CD8-positive, alpha-beta memory T cell (primary cell): ENCODE results near the gene EID2B. TPM values are rescaled to one million over a fixed set of nuclear protein-coding genes. Genes with fewer than 3 reads are reported as not detected.

Source experiments
- CTCF ChIA-PET: fragments of 350-600 bp; sonication (Branson Sonifier 250); formaldehyde crosslinking; loops from one replicate; lab custom pipeline; 2021; ENCODE audit warnings: antibody characterized with exemption; lab: Charles Lee
- POLR2A ChIA-PET: fragments of 350-600 bp; sonication (Branson Sonifier 250); formaldehyde crosslinking; loops from one replicate; lab custom pipeline; 2021; ENCODE audit warnings: antibody characterized with exemption; lab: Charles Lee
- DNase-seq, 5 donors: peaks; one replicate each; pipeline versions ENCODE4 v3.0.0 to v3.0.0-alpha.2; 2020 to 2022; ENCODE audit warnings: mixed read lengths in 1 of 5
- H3K27ac ChIP-seq: one replicate; pipeline ENCODE4 v1.7.0; 2013; ENCODE audit warnings: low read depth, mild to moderate bottlenecking, low read length, moderate library complexity
- H3K27me3 ChIP-seq: 2 replicates; pipeline ENCODE4 v1.7.0; 2013; ENCODE audit warnings: low read length, mild to moderate bottlenecking; ENCODE audit not compliant: insufficient read depth, poor library complexity, severe bottlenecking
- H3K36me3 ChIP-seq: 2 replicates; pipeline ENCODE4 v1.7.0; 2013; ENCODE audit warnings: mild to moderate bottlenecking, low read length, moderate library complexity; ENCODE audit not compliant: insufficient read depth
- H3K4me1 ChIP-seq: 2 replicates; pipeline ENCODE4 v1.7.0; 2013; ENCODE audit warnings: mild to moderate bottlenecking, low read length, moderate library complexity; ENCODE audit not compliant: insufficient read depth
- H3K4me3 ChIP-seq: 2 replicates; pipeline ENCODE4 v1.7.0; 2013; ENCODE audit warnings: mild to moderate bottlenecking, low read length
- H3K9me3 ChIP-seq: 2 replicates; pipeline ENCODE4 v1.7.0; 2013; ENCODE audit warnings: mild to moderate bottlenecking, low read length
- H3K27ac Mint-ChIP-seq, 8 donors: one replicate each; pipeline ENCODE4 v1.8.0; 2020 to 2021; ENCODE audit warnings: mixed read lengths in 8 of 8, mild to moderate bottlenecking in 6 of 8, inconsistent platforms in 3 of 8, moderate library complexity in 3 of 8
- H3K27me3 Mint-ChIP-seq, 2 donors: one replicate each; pipeline ENCODE4 v1.8.0; 2020 to 2021; ENCODE audit warnings: mixed read lengths in 2 of 2, mild to moderate bottlenecking in 1 of 2, moderate library complexity in 1 of 2
- H3K36me3 Mint-ChIP-seq, 3 donors: one replicate each; pipeline ENCODE4 v1.8.0; 2020 to 2021; ENCODE audit warnings: mixed read lengths in 3 of 3, inconsistent platforms in 1 of 3, mild to moderate bottlenecking in 1 of 3
- H3K4me1 Mint-ChIP-seq, 3 donors: one replicate each; pipeline ENCODE4 v1.8.0; 2020 to 2021; ENCODE audit warnings: mixed read lengths in 3 of 3, inconsistent platforms in 1 of 3, mild to moderate bottlenecking in 1 of 3
- H3K4me3 Mint-ChIP-seq, 7 donors: one replicate each; pipeline ENCODE4 v1.8.0; 2020 to 2021; ENCODE audit warnings: mixed read lengths in 7 of 7, mild to moderate bottlenecking in 6 of 7, moderate library complexity in 4 of 7, inconsistent platforms in 2 of 7
- H3K9me3 Mint-ChIP-seq, 5 donors: one replicate each; pipeline ENCODE4 v1.8.0; 2020 to 2022; ENCODE audit warnings: mixed read lengths in 5 of 5, mild to moderate bottlenecking in 3 of 5, moderate library complexity in 2 of 5, inconsistent platforms in 1 of 5
- polyA plus RNA-seq: library from polyadenylated mRNA; unstranded; fragments of 300-500 nt; fragmentation: Illumina TruSeq; gene quantifications from one replicate; pipeline ENCODE4 v1.2.3, GENCODE V29; 2021
- total RNA-seq, 2 experiments: library from RNA; stranded (reverse); gene quantifications; one replicate each; pipeline ENCODE4 v1.2.3, GENCODE V29; 2021

Gene EID2B
- total and polyA plus RNA-seq, 3 experiments from 2014 or later = 3.4 to 8.5 (median 3.7) TPM

- Histone ChIP-seq H3K36me3 (no peaks in the 10 kb centered on the region), H3K4me3 (no peak overlapping the region), H3K9me3 (no peaks in the 10 kb centered on the region), H3K27ac (no peak overlapping the region), H3K27me3 (peaks cover 41% of the 10 kb centered on the region), H3K4me1 (peaks cover 18% of the 10 kb centered on the region)
- Mint-ChIP-seq H3K4me1 (peaks cover 8 to 25% (median 12%) of the 10 kb centered on the region in 3 donors), H3K9me3 (no peaks in the 10 kb centered on the region), H3K36me3 (peaks cover 0 to 4% (median 0%) of the 10 kb centered on the region in 3 donors), H3K27ac (peak overlapping the region in 2 of 8 donors; percentile 14 to 27), H3K27me3 (peaks cover 54 to 56% of the 10 kb centered on the region in 2 donors), H3K4me3 (peak overlapping the region in 6 of 7 donors; percentile 41 to 72 (median 50))
- CTCF ChIA-PET = interaction anchor here (3.4 kb wide), 1 partner anchor 13 kb away, joined by 9 read pairs; no protein-coding TSS in a partner anchor
- DNase-seq = no peak
- POLR2A ChIA-PET = no interaction called here
These were observed 16.4 kb downstream of the EID2B start for GRCh38 chr19:39516270-39516669.

DNA sequence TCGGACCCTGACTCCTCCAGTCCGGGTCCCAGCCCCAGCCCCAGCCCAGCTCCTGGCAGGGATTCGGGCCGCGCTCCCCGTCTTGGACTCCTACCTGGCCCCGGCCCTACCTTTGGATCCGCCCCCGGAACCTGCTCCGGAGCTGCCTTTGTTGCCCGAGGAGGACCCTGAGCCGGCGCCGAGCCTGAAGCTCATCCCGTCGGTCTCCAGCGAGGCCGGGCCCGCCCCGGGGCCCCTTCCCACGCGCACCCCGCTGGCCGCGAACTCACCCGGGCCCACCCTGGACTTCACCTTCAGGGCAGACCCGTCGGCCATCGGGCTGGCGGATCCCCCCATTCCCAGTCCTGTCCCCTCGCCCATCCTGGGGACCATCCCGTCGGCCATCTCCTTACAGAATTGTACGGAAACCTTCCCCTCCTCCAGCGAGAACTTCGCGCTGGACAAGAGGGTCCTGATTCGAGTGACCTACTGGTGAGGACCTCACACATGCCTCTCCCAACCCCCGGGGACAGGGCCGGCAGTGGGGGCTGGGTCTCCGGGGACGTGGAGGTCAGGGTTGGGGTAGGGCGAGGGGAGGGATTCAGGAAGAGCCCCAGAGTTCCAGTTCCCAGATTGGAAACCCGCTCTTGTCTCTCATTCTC lies 17.0 kb downstream of the EID2B start:
- H3K27ac Mint-ChIP-seq = peak overlapping the region in 1 of 8 donors; percentile 24
- no peaks in the 10 kb centered on the region for H3K9me3 ChIP-seq
- no peak overlapping the region for H3K27ac ChIP-seq
- ChIA-PET POLR2A (no interaction called here), CTCF (interaction anchor here (3.4 kb wide), 1 partner anchor 13 kb away, joined by 9 read pairs; no protein-coding TSS in a partner anchor)
- H3K4me3 Mint-ChIP-seq = peak overlapping the region in 6 of 7 donors; percentile 41 to 80 (median 58)
- H3K27me3 Mint-ChIP-seq = peaks cover 54 to 56% of the 10 kb centered on the region in 2 donors
- H3K4me1 ChIP-seq = peaks cover 18% of the 10 kb centered on the region
- peak overlapping the region; percentile 43 for H3K4me3 ChIP-seq
- DNase-seq = peak in 1 of 5 donors; percentile 17
- H3K36me3 Mint-ChIP-seq = peaks cover 0 to 4% (median 0%) of the 10 kb centered on the region in 3 donors
- no peaks in the 10 kb centered on the region for H3K36me3 ChIP-seq
- H3K9me3 Mint-ChIP-seq = no peaks in the 10 kb centered on the region
- peaks cover 8 to 25% (median 12%) of the 10 kb centered on the region in 3 donors for H3K4me1 Mint-ChIP-seq
- peaks cover 41% of the 10 kb centered on the region for H3K27me3 ChIP-seq

DNA sequence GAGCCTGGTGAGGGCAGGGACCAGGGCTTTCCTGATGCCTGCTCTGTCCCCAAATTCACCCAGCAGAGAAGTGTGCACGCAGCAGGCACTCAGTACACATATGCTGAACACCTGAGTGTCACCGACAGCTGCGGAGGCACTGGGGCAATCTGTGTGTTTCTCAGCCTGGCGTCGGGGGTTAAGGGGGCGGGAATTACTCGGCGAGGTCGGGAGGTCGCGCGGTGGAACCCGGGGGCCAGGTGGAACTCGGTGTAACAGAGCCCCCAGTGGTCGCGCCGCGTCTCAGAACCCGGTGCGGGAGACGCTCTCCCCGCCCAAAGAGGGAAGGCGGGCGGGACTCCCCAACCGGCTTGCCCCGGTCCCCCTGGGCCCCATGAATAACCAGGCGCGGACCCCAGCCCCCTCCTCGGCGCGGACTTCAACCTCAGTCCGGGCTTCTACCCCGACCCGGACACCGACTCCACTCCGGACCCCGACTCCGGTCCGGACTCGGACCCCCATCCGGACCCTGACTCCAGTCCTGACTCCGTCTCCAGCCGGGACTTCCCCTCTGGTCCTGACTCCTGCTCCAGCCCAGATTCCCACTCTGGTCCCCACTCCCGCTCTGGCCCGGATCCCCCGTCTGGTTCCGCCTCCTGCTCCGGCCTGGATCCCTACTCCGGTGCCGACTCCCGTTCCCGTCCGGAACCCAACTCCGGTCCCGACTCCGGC lies 17.7 kb downstream of the EID2B start, which contains the start of gene SELENOV:
SELENOV (plus strand) TSS at position 300 of the 711 bp plus-strand sequence; CDS start at position 374, 74 bp downstream.
- Mint-ChIP-seq H3K27ac (peak within 1 kb of the TSS in 3 of 8 donors; percentile 24 to 52 (median 45)), H3K36me3 (peaks cover 0 to 4% (median 0%) of the 10 kb centered on the region in 3 donors), H3K4me1 (peaks cover 8 to 25% (median 12%) of the 10 kb centered on the region in 3 donors), H3K4me3 (peak within 1 kb of the TSS in 6 of 7 donors; percentile 47 to 90 (median 78)), H3K27me3 (peaks cover 54 to 60% of the 10 kb centered on the region in 2 donors), H3K9me3 (no peaks in the 10 kb centered on the region)
- Histone ChIP-seq H3K4me3 (peak within 1 kb of the TSS; percentile 43), H3K36me3 (no peaks in the 10 kb centered on the region), H3K27ac (no peak within 1 kb of the TSS), H3K27me3 (peaks cover 41% of the 10 kb centered on the region), H3K4me1 (peaks cover 18% of the 10 kb centered on the region), H3K9me3 (no peaks in the 10 kb centered on the region)
- ChIA-PET POLR2A (no interaction called here), CTCF (interaction anchor here (1.1 to 3.4 kb wide), 2 partner anchors 12 to 14 kb away, joined by 3 to 9 read pairs; no protein-coding TSS in a partner anchor)
- peak in 2 of 5 donors; percentile 35 to 50 for DNase-seq

DNA sequence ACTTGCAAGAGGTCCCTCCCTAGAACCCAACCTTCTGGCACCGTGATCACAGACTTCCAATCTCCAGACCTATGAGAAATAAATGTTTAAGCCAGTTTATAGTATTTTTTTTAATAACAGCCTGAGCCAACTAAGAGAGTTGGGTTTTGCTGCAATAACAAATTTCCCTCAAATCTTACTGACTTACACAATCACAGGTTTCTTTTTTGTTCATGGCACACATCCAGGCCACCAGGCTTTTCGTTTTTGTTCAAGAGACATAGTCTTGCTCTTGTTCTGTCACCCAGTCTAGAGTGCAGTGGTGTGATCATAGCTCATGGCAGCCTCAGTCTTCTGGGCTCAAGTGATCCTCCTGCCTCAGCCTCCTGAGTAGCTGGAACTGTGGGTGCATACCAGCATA lies 19.7 kb downstream of the EID2B start:
- ChIA-PET CTCF (interaction anchor here (0.9 kb wide), 1 partner anchor 19 kb away, joined by 3 read pairs; the partner anchor contains the start of gene EID2B), POLR2A (no interaction called here)

DNA sequence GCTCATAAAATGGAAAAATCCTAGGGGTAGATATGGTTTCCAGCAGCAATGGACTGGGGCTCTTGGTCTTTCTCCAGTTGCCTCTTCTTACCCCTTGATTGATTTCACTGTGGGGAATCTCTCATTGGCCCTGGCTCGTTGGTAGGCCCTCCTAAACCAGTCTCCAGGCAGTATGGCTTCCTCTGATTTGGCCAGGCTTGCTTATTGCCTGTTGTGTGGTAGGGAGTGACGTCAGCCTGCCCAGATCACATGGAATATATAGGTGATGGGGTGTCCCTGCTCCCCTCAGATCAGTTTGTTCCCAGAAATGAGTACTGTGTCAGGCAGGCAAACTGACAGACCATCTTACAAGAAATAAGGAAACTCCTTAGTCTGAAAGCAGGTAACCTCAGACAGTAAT lies 23.4 kb downstream of the EID2B start:
- POLR2A ChIA-PET = no interaction called here
- peaks cover 40 to 63% of the 10 kb centered on the region in 2 donors for H3K27me3 Mint-ChIP-seq
- H3K36me3 Mint-ChIP-seq = no peaks in the 10 kb centered on the region
- Histone ChIP-seq H3K27ac (no peak overlapping the region), H3K9me3 (no peaks in the 10 kb centered on the region), H3K4me3 (no peak overlapping the region), H3K27me3 (peaks cover 15% of the 10 kb centered on the region), H3K36me3 (no peaks in the 10 kb centered on the region), H3K4me1 (peaks cover 8% of the 10 kb centered on the region)
- peaks cover 10 to 19% (median 18%) of the 10 kb centered on the region in 3 donors for H3K4me1 Mint-ChIP-seq
- CTCF ChIA-PET = no interaction called here
- H3K4me3 Mint-ChIP-seq = no peak overlapping the region
- H3K9me3 Mint-ChIP-seq = peaks cover 0 to 6% (median 0%) of the 10 kb centered on the region in 5 donors
- no peak for DNase-seq
- no peak overlapping the region for H3K27ac Mint-ChIP-seq

More for the DNA sequence above, 19.7 kb downstream of the EID2B start:
- no peaks in the 10 kb centered on the region for H3K9me3 ChIP-seq
- peaks cover 18% of the 10 kb centered on the region for H3K4me1 ChIP-seq
- Mint-ChIP-seq H3K4me1 (peaks cover 10 to 27% (median 15%) of the 10 kb centered on the region in 3 donors), H3K4me3 (no peak overlapping the region), H3K36me3 (peaks cover 0 to 4% (median 0%) of the 10 kb centered on the region in 3 donors), H3K27ac (no peak overlapping the region), H3K9me3 (peaks cover 0 to under 1% (median 0%) of the 10 kb centered on the region in 5 donors), H3K27me3 (peaks cover 54 to 65% of the 10 kb centered on the region in 2 donors)
- H3K27me3 ChIP-seq = peaks cover 41% of the 10 kb centered on the region
- H3K36me3 ChIP-seq = no peaks in the 10 kb centered on the region
- no peak for DNase-seq
- H3K4me3 ChIP-seq = no peak overlapping the region
- no peak overlapping the region for H3K27ac ChIP-seq

DNA sequence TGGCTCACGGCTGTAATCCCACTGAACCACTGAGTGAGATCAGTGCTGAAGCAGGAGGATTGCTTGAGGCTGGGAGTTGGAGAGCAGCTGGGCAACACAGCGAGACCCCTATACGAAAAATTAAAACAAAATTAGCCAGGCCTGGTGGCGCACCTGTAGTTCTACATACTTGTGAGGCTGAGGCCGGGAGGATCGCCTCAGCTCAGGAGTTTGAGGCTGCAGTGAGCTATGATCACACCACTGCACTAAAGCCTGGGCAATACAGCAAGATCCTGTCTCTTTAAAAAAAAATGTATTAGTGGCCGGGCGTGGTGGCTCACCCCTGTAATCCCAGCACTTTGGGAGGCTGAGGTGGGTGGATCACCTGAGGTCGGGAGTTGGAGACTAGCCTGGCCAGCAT lies 24.0 kb downstream of the EID2B start:
- Histone ChIP-seq H3K27me3 (peaks cover 12% of the 10 kb centered on the region), H3K36me3 (no peaks in the 10 kb centered on the region), H3K4me1 (peaks cover 8% of the 10 kb centered on the region), H3K4me3 (no peak overlapping the region), H3K27ac (no peak overlapping the region), H3K9me3 (no peaks in the 10 kb centered on the region)
- H3K36me3 Mint-ChIP-seq = no peaks in the 10 kb centered on the region
- ChIA-PET POLR2A (no interaction called here), CTCF (no interaction called here)
- peak overlapping the region in 2 of 7 donors; percentile 54 to 75 for H3K4me3 Mint-ChIP-seq
- H3K9me3 Mint-ChIP-seq = peaks cover 0 to 6% (median 0%) of the 10 kb centered on the region in 5 donors
- H3K4me1 Mint-ChIP-seq = peaks cover 10 to 18% (median 16%) of the 10 kb centered on the region in 3 donors
- peaks cover 39 to 63% of the 10 kb centered on the region in 2 donors for H3K27me3 Mint-ChIP-seq
- no peak overlapping the region for H3K27ac Mint-ChIP-seq
- no peak for DNase-seq

- Mint-ChIP-seq H3K36me3 (no peaks in the 10 kb centered on the region), H3K27me3 (peaks cover 36 to 64% of the 10 kb centered on the region in 2 donors), H3K4me1 (peaks cover 16 to 22% (median 18%) of the 10 kb centered on the region in 3 donors), H3K4me3 (peak overlapping the region; percentile 69 to 84 (median 79)), H3K9me3 (peaks cover 0 to 6% (median 0%) of the 10 kb centered on the region in 5 donors), H3K27ac (peak overlapping the region in 1 of 8 donors; percentile 7)
- ChIA-PET CTCF (interaction anchor here (1.4 kb wide), 1 partner anchor 12 kb away, joined by 4 read pairs; no protein-coding TSS in a partner anchor), POLR2A (no interaction called here)
- no peaks in the 10 kb centered on the region for H3K36me3 ChIP-seq
- H3K27ac ChIP-seq = no peak overlapping the region
- H3K9me3 ChIP-seq = no peaks in the 10 kb centered on the region
- H3K27me3 ChIP-seq = peaks cover 5% of the 10 kb centered on the region
- H3K4me3 ChIP-seq = peak overlapping the region; percentile 34
- no peak for DNase-seq
- peaks cover 14% of the 10 kb centered on the region for H3K4me1 ChIP-seq
These were observed 24.8 kb downstream of the EID2B start for GRCh38 chr19:39507715-39508364.
